ENCODE data around the gene PARN. TPM values are rescaled to one million over a fixed set of nuclear protein-coding genes. Genes with fewer than 3 reads are reported as not detected.

Gene PARN
- total RNA-seq, 2 donors from 2014 or later = 19.5 to 26.0 TPM

DNA sequence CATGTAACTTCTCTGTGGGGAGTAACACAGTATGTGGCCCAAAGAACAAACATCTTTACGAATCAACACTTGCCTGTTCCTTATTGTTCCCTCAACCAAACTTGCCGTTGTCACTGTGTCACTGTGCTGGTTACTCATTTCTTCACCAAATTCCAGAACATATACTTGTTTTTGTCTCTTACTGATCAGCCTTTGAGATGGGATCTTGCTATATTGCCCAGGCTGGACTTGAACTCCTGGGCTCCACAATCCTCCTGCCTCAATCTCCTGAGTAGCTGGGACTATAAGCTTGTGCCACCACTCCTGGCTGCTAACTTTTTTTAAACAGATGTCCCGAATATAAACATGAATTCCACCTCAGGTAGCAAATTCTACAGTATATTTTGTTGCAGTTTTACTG lies 115.1 kb downstream of the PARN start:
- H3K4me3 ChIP-seq = no peak overlapping the region
- no peaks in the 10 kb centered on the region for H3K36me3 ChIP-seq
- TF ChIP-seq, protein P1, sequence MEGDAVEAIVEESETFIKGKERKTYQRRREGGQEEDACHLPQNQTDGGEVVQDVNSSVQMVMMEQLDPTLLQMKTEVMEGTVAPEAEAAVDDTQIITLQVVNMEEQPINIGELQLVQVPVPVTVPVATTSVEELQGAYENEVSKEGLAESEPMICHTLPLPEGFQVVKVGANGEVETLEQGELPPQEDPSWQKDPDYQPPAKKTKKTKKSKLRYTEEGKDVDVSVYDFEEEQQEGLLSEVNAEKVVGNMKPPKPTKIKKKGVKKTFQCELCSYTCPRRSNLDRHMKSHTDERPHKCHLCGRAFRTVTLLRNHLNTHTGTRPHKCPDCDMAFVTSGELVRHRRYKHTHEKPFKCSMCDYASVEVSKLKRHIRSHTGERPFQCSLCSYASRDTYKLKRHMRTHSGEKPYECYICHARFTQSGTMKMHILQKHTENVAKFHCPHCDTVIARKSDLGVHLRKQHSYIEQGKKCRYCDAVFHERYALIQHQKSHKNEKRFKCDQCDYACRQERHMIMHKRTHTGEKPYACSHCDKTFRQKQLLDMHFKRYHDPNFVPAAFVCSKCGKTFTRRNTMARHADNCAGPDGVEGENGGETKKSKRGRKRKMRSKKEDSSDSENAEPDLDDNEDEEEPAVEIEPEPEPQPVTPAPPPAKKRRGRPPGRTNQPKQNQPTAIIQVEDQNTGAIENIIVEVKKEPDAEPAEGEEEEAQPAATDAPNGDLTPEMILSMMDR (IDR thresholded peaks at IDR 0.05) = no peak
- no peak for DNase-seq (ENCODE audit: low spot score)
- no peak overlapping the region for H3K27ac ChIP-seq
- H3K27me3 ChIP-seq = no peaks in the 10 kb centered on the region
- peaks cover 0 to 17% of the 10 kb centered on the region in 2 donors for H3K4me1 ChIP-seq
- no peaks in the 10 kb centered on the region for H3K9me3 ChIP-seq

GRCh38 chr16:14513389-14514107 lies 116.5 kb downstream of the PARN start:
- H3K9me3 ChIP-seq = no peaks in the 10 kb centered on the region
- H3K36me3 ChIP-seq = no peaks in the 10 kb centered on the region
- no peak for DNase-seq (ENCODE audit: low spot score)
- TF ChIP-seq, protein P1 (IDR thresholded peaks at IDR 0.05) = no peak
- H3K27ac ChIP-seq = no peak overlapping the region
- no peaks in the 10 kb centered on the region for H3K27me3 ChIP-seq
- H3K4me1 ChIP-seq = peaks cover 0 to 28% of the 10 kb centered on the region in 2 donors
- no peak overlapping the region for H3K4me3 ChIP-seq

DNA sequence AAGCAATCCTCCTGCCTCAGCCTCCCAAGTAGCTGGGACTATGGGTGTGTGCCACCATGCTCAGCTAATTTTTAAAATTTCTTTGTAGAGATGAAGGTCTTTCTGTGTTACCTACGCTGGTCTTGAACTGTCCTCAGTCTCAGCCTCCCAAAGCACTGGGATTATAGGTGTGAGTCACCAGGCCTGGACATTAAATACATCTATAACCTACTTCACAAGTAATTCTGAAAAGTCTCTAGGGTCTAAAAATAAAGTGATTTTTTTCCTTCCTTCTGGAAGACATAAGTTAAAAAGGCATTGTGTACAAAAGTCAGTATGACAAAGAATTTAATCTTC lies 118.3 kb downstream of the PARN start:
- TF ChIP-seq, protein P1 (IDR thresholded peaks at IDR 0.05) = no peak
- H3K4me3 ChIP-seq = no peak overlapping the region
- no peaks in the 10 kb centered on the region for H3K36me3 ChIP-seq
- H3K27me3 ChIP-seq = no peaks in the 10 kb centered on the region
- no peak for DNase-seq (ENCODE audit: low spot score)
- H3K4me1 ChIP-seq = peaks cover 0 to 28% of the 10 kb centered on the region in 2 donors
- H3K27ac ChIP-seq = no peak overlapping the region
- H3K9me3 ChIP-seq = no peaks in the 10 kb centered on the region

DNA sequence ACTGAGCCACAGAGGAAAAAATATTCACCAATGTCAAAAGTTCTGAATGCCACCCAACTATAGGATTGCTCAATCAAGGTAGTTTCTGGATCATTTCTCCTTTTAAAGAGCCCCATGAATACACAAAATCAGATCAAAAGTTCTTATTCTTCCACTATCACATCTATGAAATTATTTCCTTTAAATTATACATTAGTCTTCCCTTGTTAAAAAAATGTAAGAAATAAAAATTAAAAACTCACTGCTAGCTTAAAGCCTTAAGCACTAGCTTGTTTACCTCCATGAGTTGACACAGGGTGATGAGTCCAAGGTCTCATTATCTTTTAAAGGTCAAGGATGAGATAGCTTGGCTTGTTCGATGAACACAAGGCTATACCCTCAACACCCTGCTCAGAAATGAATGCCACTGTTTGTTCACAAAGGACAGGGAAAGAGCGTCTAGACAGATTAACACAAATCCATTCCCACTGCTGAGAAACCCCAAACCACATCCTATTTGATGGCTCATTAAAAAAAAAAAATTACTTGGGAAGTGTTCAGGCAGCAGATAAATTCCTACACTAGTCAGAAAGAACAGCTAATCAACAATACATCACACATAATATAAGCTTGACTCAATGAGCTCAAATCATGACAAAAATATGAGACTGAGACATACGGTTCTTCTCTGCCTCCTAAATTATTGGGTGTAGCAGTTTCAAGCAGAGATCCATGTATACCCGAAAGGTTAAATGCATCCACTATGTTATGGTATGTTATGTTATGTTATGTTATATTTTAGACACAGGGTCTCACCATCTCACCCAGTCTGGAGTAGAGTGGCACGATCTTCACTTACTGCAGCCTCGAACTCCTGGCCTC lies 118.9 kb downstream of the PARN start:
- H3K27ac ChIP-seq = no peak overlapping the region
- no peaks in the 10 kb centered on the region for H3K27me3 ChIP-seq
- no peak overlapping the region for H3K4me3 ChIP-seq
- peaks cover 0 to 28% of the 10 kb centered on the region in 2 donors for H3K4me1 ChIP-seq
- no peaks in the 10 kb centered on the region for H3K9me3 ChIP-seq
- TF ChIP-seq, protein P1 (IDR thresholded peaks at IDR 0.05) = no peak
- no peak for DNase-seq (ENCODE audit: low spot score)
- no peaks in the 10 kb centered on the region for H3K36me3 ChIP-seq

DNA sequence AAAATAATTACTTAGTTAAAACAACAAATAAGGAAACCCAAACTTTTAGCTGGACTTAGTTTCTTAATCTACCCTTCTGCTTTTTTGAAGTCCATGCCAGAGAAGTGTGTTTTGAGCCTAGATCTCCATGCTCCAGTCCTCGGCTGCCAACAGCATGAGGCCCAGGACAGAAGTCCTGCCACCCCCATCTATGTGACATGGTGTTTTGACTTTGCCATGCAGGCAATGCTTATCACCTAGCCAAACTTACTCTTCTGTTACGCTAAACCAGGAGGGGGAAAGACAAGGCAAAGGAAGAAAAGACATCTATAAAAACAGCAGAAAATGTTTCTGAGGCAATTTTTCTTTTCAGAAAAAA lies 119.5 kb downstream of the PARN start:
- no peak for DNase-seq (ENCODE audit: low spot score)
- H3K36me3 ChIP-seq = no peaks in the 10 kb centered on the region
- TF ChIP-seq, protein P1 (IDR thresholded peaks at IDR 0.05) = no peak
- no peaks in the 10 kb centered on the region for H3K27me3 ChIP-seq
- no peak overlapping the region for H3K4me3 ChIP-seq
- H3K9me3 ChIP-seq = no peaks in the 10 kb centered on the region
- no peak overlapping the region for H3K27ac ChIP-seq
- H3K4me1 ChIP-seq = peaks cover 0 to 28% of the 10 kb centered on the region in 2 donors
